ENCODE data around the gene HIGD2A.

HIGD2A gene

DNA sequence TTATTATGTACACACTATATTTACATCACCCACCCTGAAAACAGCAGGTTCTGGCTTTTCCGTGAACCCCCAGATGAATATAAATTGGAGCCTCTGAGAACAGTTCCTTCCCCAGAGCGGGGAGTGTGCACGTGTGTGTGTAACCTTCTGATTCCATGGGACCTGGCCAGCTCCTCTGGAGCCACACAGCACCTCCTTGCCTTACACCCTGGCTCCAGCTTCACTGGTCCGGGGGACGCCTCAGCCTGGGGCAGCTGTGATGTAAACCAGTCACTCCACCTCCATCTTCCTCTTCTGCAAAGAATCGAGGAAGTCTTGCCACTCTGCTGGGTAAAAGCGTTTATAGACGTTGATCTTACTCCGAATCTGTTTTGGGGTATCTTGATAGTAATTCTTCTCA, 4.6 kb upstream of the HIGD2A start:
- no peak overlapping the region for H3K4me3 Mint-ChIP-seq
- H3K27me3 Mint-ChIP-seq = no peaks in the 10 kb centered on the region
- no peak overlapping the region for H3K27ac Mint-ChIP-seq
- H3K4me1 Mint-ChIP-seq (ENCODE audit: low read depth) = peaks cover 23% of the 10 kb centered on the region
- H3K36me3 Mint-ChIP-seq = peaks cover 12% of the 10 kb centered on the region
- H3K9me3 Mint-ChIP-seq (ENCODE audit: low read depth) = no peaks in the 10 kb centered on the region

GRCh38 chr5:176384366-176384930, 4.1 kb upstream of the HIGD2A start:
- H3K27me3 Mint-ChIP-seq = no peaks in the 10 kb centered on the region
- H3K4me1 Mint-ChIP-seq (ENCODE audit: low read depth) = peaks cover 23% of the 10 kb centered on the region

DNA sequence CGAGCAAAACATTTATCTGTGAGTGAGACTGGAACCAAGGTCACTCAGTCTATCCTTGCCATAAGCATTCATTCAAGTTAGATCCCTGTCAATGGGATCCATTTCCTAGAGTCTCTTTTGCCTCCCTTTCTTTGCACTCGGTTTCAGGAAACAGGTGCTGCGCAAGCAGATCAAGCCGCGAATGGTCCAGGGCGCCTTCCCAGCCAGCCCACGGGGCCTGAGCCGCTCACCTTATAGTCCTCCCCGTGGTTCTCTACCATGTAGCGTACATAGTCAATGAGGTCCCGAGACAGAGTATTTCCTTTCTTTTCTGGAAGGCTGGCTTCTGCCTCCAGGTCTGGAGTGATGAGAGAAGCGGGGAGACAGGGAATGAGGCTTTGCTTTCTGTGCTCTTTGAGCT, 3.6 kb upstream of the HIGD2A start:
- Mint-ChIP-seq H3K27me3 (no peaks in the 10 kb centered on the region), H3K4me3 (peak overlapping the region; percentile 100), H3K27ac (no peak overlapping the region), H3K36me3 (peaks cover 12% of the 10 kb centered on the region), H3K9me3 (ENCODE audit: low read depth) (no peaks in the 10 kb centered on the region), H3K4me1 (ENCODE audit: low read depth) (peaks cover 27% of the 10 kb centered on the region)

More at GRCh38 chr5:176384366-176384930, 4.1 kb upstream of the HIGD2A start:
- Mint-ChIP-seq H3K4me3 (peak overlapping the region; percentile 49), H3K9me3 (ENCODE audit: low read depth) (no peaks in the 10 kb centered on the region), H3K36me3 (peaks cover 12% of the 10 kb centered on the region), H3K27ac (no peak overlapping the region)

DNA sequence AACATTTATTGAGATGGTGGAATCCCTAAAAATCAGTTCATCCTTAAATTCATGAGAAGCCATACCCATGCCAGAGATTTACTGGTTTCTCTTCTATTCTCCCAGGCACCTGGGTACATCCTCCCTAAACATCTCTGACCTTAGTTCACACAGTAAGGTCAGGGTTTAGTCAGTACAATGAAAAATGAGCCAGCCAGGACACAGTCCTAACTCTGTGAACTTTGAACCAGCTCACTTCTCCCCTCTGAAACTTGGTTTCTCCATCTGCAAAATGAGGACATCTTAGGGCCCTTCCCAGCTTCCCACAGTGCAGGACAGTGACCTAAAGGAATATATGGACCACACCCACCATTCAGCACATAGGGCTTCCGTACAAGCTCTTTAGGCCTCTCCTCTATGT, 2.1 kb upstream of the HIGD2A start:
- H3K9me3 Mint-ChIP-seq (ENCODE audit: low read depth) = no peaks in the 10 kb centered on the region
- H3K27me3 Mint-ChIP-seq = no peaks in the 10 kb centered on the region
- peak overlapping the region; percentile 100 for H3K4me3 Mint-ChIP-seq
- peaks cover 31% of the 10 kb centered on the region for H3K4me1 Mint-ChIP-seq (ENCODE audit: low read depth)
- H3K36me3 Mint-ChIP-seq = peaks cover 12% of the 10 kb centered on the region
- peak overlapping the region; percentile 75 for H3K27ac Mint-ChIP-seq

DNA sequence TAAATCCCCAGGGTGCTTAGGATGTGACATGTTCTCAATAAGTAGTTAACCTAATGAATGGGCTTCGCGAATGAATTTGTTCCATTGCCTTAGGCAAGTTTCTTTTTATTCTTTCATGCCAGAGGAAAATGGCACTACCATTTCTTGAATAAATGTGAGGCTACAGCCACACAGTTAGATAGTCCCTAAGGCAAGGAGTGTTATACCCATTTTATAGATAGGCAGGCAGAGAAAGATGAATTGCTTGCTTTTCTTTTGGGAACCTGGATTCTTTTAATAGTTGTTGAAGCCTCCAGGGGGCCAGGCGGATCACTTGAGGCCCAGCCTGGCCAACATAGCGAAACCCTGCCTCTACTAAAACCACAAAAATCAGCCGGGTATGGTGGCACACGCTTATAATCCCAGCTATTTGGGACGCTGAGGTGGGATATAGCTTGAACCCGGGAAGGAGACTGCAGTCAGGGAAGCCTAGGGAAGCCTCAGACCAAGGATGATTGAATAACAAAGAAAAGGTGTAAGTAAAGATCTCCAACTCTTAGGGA, 1.1 kb upstream of the HIGD2A start:
- H3K9me3 Mint-ChIP-seq (ENCODE audit: low read depth) = no peaks in the 10 kb centered on the region
- H3K27ac Mint-ChIP-seq = peak overlapping the region; percentile 100
- no peaks in the 10 kb centered on the region for H3K27me3 Mint-ChIP-seq
- H3K36me3 Mint-ChIP-seq = peaks cover 12% of the 10 kb centered on the region
- H3K4me3 Mint-ChIP-seq = peak overlapping the region; percentile 100
- H3K4me1 Mint-ChIP-seq (ENCODE audit: low read depth) = peaks cover 31% of the 10 kb centered on the region

- peak overlapping the region; percentile 100 for H3K27ac Mint-ChIP-seq
- no peaks in the 10 kb centered on the region for H3K9me3 Mint-ChIP-seq (ENCODE audit: low read depth)
- H3K36me3 Mint-ChIP-seq = peaks cover 12% of the 10 kb centered on the region
- peaks cover 31% of the 10 kb centered on the region for H3K4me1 Mint-ChIP-seq (ENCODE audit: low read depth)
- H3K4me3 Mint-ChIP-seq = peak overlapping the region; percentile 100
- H3K27me3 Mint-ChIP-seq = no peaks in the 10 kb centered on the region
Observed at GRCh38 chr5:176388003-176388443, 528 bp upstream of the HIGD2A start.

DNA sequence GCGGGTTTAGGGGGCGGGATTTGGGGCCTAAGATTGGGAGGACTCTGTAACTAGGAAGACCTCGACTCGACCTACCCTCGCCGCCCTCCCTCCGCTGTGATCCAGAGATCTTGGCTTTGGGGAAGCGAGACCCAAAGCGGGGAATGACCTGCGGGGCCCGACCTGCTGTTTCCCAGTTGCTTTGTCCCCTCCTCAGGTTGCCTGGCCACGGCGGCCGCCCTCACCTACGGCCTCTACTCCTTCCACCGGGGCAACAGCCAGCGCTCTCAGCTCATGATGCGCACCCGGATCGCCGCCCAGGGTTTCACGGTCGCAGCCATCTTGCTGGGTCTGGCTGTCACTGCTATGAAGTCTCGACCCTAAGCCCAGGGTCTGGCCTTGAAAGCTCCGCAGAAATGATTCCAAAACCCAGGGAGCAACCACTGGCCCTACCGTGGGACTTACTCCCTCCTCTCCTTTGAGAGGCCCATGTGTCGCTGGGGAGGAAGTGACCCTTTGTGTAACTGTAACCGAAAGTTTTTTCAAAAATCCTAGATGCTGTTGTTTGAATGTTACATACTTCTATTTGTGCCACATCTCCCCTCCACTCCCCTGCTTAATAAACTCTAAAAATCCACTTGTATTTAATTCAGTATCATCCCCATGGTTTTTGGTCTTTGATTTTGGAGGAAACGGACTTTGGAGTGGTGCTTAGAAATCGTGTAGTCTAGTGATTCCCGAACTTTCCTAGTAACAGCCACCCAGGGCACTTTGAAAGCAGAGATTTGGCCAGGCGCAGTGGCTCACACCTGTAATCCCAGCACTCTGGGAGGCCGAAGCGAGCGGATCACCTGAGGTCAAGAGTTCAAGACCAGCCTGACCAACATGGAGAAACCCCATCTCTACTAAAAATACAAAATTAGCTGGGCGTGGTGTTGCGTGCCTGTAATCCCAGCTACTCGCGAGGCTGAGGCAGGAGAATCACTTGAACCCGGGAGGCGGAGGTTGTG, 878 bp downstream of the HIGD2A start:
- peaks cover 29% of the 10 kb centered on the region for H3K4me1 Mint-ChIP-seq (ENCODE audit: low read depth)
- H3K9me3 Mint-ChIP-seq (ENCODE audit: low read depth) = no peaks in the 10 kb centered on the region
- H3K27me3 Mint-ChIP-seq = no peaks in the 10 kb centered on the region

GRCh38 chr5:176391479-176391878, 2.9 kb downstream of the HIGD2A start:
- H3K27ac Mint-ChIP-seq = peak overlapping the region; percentile 54
- H3K9me3 Mint-ChIP-seq (ENCODE audit: low read depth) = no peaks in the 10 kb centered on the region
- peaks cover 9% of the 10 kb centered on the region for H3K36me3 Mint-ChIP-seq
- no peaks in the 10 kb centered on the region for H3K27me3 Mint-ChIP-seq
- no peak overlapping the region for H3K4me3 Mint-ChIP-seq
- H3K4me1 Mint-ChIP-seq (ENCODE audit: low read depth) = peaks cover 20% of the 10 kb centered on the region

More for the DNA sequence above, 878 bp downstream of the HIGD2A start:
- peak overlapping the region; percentile 100 for H3K4me3 Mint-ChIP-seq
- peak overlapping the region; percentile 100 for H3K27ac Mint-ChIP-seq
- peaks cover 12% of the 10 kb centered on the region for H3K36me3 Mint-ChIP-seq

DNA sequence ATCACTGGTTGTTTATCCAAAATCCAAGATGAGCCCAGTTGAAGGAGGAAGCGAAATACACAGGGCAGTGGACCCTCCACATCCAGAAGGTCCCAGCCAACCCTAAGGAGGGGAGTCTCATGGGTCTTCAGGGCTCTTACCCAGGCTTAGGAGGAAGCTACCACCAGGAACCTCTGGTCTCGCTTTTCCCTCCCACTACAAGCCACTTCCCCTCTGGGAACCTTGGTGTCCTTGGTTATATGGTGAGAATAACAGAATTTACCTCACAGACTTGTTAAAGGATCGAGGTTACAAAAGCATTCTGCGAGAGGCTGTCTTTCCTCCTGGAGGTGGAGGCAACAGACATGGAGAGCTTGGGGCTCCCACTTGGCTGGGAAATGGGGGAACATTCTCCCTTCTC, 3.4 kb downstream of the HIGD2A start:
- H3K9me3 Mint-ChIP-seq (ENCODE audit: low read depth) = no peaks in the 10 kb centered on the region
- no peak overlapping the region for H3K4me3 Mint-ChIP-seq
- peaks cover 14% of the 10 kb centered on the region for H3K4me1 Mint-ChIP-seq (ENCODE audit: low read depth)
- H3K27ac Mint-ChIP-seq = peak overlapping the region; percentile 6
- no peaks in the 10 kb centered on the region for H3K27me3 Mint-ChIP-seq
- peaks cover 5% of the 10 kb centered on the region for H3K36me3 Mint-ChIP-seq

- H3K9me3 Mint-ChIP-seq (ENCODE audit: low read depth) = no peaks in the 10 kb centered on the region
- H3K27me3 Mint-ChIP-seq = no peaks in the 10 kb centered on the region
- peaks cover 11% of the 10 kb centered on the region for H3K4me1 Mint-ChIP-seq (ENCODE audit: low read depth)
- peak overlapping the region; percentile 6 for H3K27ac Mint-ChIP-seq
- H3K36me3 Mint-ChIP-seq = peaks cover 3% of the 10 kb centered on the region
- no peak overlapping the region for H3K4me3 Mint-ChIP-seq
Observed at GRCh38 chr5:176392526-176392925, 4.0 kb downstream of the HIGD2A start.

GRCh38 chr5:176394096-176394495, 5.5 kb downstream of the HIGD2A start:
- Mint-ChIP-seq H3K36me3 (no peaks in the 10 kb centered on the region), H3K27ac (no peak overlapping the region), H3K4me1 (ENCODE audit: low read depth) (peaks cover 8% of the 10 kb centered on the region), H3K9me3 (ENCODE audit: low read depth) (no peaks in the 10 kb centered on the region), H3K4me3 (no peak overlapping the region), H3K27me3 (no peaks in the 10 kb centered on the region)

DNA sequence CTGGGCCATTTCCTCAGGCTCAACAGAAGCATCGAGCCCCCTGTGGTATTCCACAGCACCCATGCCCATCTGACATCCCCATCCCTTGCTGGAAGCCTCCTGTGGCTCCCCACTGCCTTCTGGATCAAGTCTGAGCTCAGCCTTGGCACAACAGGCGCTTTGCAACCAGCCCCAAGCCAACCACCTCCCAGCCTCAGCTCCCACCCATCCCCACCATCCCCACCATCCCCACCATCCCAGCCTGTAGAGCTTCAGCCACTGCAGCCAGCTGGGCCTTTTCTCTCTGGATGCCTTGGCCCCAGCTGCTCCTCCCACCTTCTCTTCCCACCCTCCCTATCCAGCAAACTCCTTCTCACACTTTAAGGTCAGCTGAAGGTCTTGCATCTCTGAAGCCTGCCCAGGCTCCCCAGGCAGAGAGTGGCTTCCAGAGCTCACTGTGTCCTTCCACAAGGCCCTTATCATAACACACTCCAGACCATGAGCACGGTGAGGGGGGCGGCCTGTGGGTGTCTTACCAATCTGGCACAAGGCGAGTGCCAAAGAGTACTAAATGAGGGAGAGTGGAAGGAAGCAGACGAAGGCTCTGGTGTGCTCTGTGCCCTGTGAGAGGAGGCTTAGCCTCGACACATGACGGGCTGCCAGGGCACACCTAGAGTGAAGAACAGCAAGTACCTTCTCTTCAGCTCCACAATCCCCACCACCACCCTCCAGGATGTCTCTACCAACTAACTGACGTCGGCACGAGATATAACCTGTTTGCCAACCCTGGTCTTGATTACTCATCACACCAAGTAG, 6.5 kb downstream of the HIGD2A start:
- Mint-ChIP-seq H3K9me3 (ENCODE audit: low read depth) (no peaks in the 10 kb centered on the region), H3K4me1 (ENCODE audit: low read depth) (peaks cover 4% of the 10 kb centered on the region), H3K4me3 (no peak overlapping the region), H3K27ac (no peak overlapping the region), H3K27me3 (no peaks in the 10 kb centered on the region), H3K36me3 (no peaks in the 10 kb centered on the region)

DNA sequence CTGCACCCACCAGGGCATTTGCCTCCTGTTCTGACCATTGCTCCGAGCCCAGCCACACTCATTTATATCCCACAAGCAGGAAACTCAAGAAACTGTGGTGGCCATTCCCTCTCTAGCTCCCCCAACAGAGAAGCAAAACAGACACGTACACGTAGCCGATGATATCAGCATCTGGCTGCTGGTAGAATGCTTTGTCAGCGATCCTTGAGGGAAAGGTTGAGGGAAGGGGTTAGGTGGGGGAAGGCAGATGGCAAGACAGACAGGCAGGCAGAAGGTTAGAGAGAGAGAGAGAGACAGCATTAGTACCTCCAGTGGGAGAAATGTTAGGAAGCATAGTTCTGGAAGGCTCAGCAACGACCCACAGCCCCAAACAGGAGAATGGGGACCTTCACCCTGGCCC, 7.8 kb downstream of the HIGD2A start:
- Mint-ChIP-seq H3K4me3 (no peak overlapping the region), H3K36me3 (no peaks in the 10 kb centered on the region), H3K27me3 (no peaks in the 10 kb centered on the region), H3K9me3 (ENCODE audit: low read depth) (no peaks in the 10 kb centered on the region), H3K4me1 (ENCODE audit: low read depth) (no peaks in the 10 kb centered on the region), H3K27ac (no peak overlapping the region)

DNA sequence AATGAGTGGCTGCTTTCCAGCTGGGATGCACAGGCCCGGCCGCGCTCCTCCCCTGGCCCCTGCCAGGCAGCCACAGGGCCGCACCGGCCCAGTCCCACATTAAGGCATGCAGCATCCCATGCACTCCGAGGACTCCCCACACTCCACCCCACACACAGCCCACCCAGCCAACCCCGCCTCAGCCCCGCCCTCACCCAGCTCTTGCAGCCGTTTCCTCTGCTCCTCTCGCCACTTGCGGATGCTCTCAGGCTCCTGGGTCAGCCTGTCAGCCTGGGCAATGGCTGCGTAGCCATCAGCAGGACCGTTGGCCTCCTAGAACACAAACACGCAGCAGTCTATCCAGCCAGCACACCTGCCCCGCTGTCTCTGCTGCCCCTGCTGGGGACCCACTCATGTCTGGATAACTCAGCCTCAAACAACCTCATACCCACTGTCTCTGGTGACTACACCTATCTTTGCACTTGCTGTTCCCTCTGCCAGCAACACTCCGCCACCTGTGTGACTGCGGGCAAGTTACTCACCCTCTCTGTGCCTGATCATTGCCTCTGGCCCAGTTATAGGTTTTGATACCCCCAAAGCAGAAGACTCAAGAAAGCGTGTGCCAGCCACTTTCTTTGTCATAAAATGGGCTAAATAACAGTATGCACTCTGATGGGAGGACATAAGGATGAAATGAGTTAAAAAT, 9.3 kb downstream of the HIGD2A start:
- Mint-ChIP-seq H3K4me1 (ENCODE audit: low read depth) (no peaks in the 10 kb centered on the region), H3K9me3 (ENCODE audit: low read depth) (no peaks in the 10 kb centered on the region), H3K27ac (no peak overlapping the region), H3K27me3 (no peaks in the 10 kb centered on the region), H3K4me3 (no peak overlapping the region), H3K36me3 (peaks cover 5% of the 10 kb centered on the region)
